ENCODE results near the gene LRPAP1.

- TF ChIP-seq CTCF (IDR thresholded peaks at IDR 0.05 in 2 of 3, conservative IDR thresholded peaks at IDR 0.05 in 1 of 3; ENCODE audit: borderline replicate concordance in 1 of 3, insufficient read depth in 1 of 3, low read depth in 2 of 3, low read length in 2 of 3), result no peak
- no peak for TF ChIP-seq ZNF274 (IDR thresholded peaks at IDR 0.05; ENCODE audit: low read depth, low read length)
- no peak for TF ChIP-seq EGR1 (IDR thresholded peaks at IDR 0.05; ENCODE audit: low read depth)
- no peak for TF ChIP-seq EZH2phosphoT487 (IDR thresholded peaks at IDR 0.05; ENCODE audit: borderline replicate concordance)
- no peak for TF ChIP-seq YY1 (IDR thresholded peaks at IDR 0.05; ENCODE audit: extremely low read depth, insufficient replicate concordance, low read depth, low read length)
- TF ChIP-seq POLR2A (IDR thresholded peaks at IDR 0.05; ENCODE audit: borderline replicate concordance, extremely low read depth, insufficient read depth, insufficient read length), result no peak
- TF ChIP-seq POLR2AphosphoS5 (IDR thresholded peaks at IDR 0.05; ENCODE audit: low read depth, low read length), result no peak
- no peak for TF ChIP-seq FOSL1 (IDR thresholded peaks at IDR 0.05; ENCODE audit: low read depth)
- no peak for TF ChIP-seq ZBTB33 (IDR thresholded peaks at IDR 0.05; ENCODE audit: extremely low read depth, insufficient replicate concordance, low read length)
- no peak for TF ChIP-seq MAX (IDR thresholded peaks at IDR 0.05)
- TF ChIP-seq EZH2 (IDR thresholded peaks at IDR 0.05), result no peak
Measured at GRCh38 chr4:3463556-3464348, 68.5 kb downstream of the LRPAP1 start.

Data from HCT116 (cell line).